CD4-positive, alpha-beta T cell (primary cell): ENCODE measurements around the gene GJD2. TPM values are rescaled to one million over a fixed set of nuclear protein-coding genes. Genes with fewer than 3 reads are reported as not detected.

Source experiments
- ATAC-seq: fragments of 200-7000 bp; cut with Tn5 transposase; one replicate; pipeline ENCODE4 v1.10.0; 2022; ENCODE audit warnings: mild to moderate bottlenecking; ENCODE audit not compliant: poor library complexity
- CTCF ChIA-PET: fragments of 350-600 bp; sonication (Branson Sonifier 250); formaldehyde crosslinking; loops from one replicate; lab custom pipeline; 2021; ENCODE audit warnings: antibody characterized with exemption, inconsistent platforms; lab: Charles Lee
- POLR2A ChIA-PET: fragments of 350-600 bp; sonication (Branson Sonifier 250); formaldehyde crosslinking; loops from one replicate; lab custom pipeline; 2021; ENCODE audit warnings: antibody characterized with exemption, inconsistent platforms; lab: Charles Lee
- DNase-seq, 14 experiments: peaks; one replicate each; pipeline ENCODE4 v3.0.0-alpha.2; 2013 to 2020; ENCODE audit warnings: mixed read lengths in 2 of 14
- H3K27ac ChIP-seq, 2 donors: one replicate each; pipeline versions ENCODE4 v1.5.1 to v1.7.0; 2013; ENCODE audit warnings: low read length in 2 of 2, low read depth in 1 of 2, mild to moderate bottlenecking in 1 of 2
- H3K27me3 ChIP-seq, 2 experiments: 1 replicate in 1 of 2; 2 replicates in 1 of 2; pipeline versions ENCODE4 v1.6.1 to v1.7.0; 2013; ENCODE audit warnings: low read length in 2 of 2, control low read depth in 1 of 2, mild to moderate bottlenecking in 1 of 2, moderate library complexity in 1 of 2; ENCODE audit not compliant: insufficient read depth in 2 of 2, control insufficient read depth in 1 of 2
- H3K36me3 ChIP-seq: one replicate; pipeline ENCODE4 v1.6.1; 2013; ENCODE audit warnings: low read length, control low read depth; ENCODE audit not compliant: insufficient read depth
- H3K4me1 ChIP-seq: one replicate; pipeline ENCODE4 v1.6.1; 2013; ENCODE audit warnings: low read length, control low read depth; ENCODE audit not compliant: insufficient read depth
- H3K4me3 ChIP-seq: one replicate; pipeline ENCODE4 v1.5.1; 2013; ENCODE audit warnings: mild to moderate bottlenecking, low read length, moderate library complexity
- H3K9me3 ChIP-seq, 2 experiments: 1 replicate in 1 of 2; 2 replicates in 1 of 2; pipeline versions ENCODE4 v1.6.1 to v1.7.0; 2013; ENCODE audit warnings: low read length in 2 of 2, mild to moderate bottlenecking in 2 of 2, control low read depth in 1 of 2, moderate library complexity in 1 of 2; ENCODE audit not compliant: control insufficient read depth in 1 of 2, insufficient read depth in 1 of 2
- H3K27ac Mint-ChIP-seq: one replicate; pipeline ENCODE4 v1.8.0; 2020; ENCODE audit warnings: mixed read lengths
- H3K27me3 Mint-ChIP-seq: one replicate; pipeline ENCODE4 v1.8.0; 2021; ENCODE audit warnings: mixed read lengths
- H3K36me3 Mint-ChIP-seq: one replicate; pipeline ENCODE4 v1.8.0; 2021; ENCODE audit warnings: low read depth, mixed read lengths
- H3K4me1 Mint-ChIP-seq: one replicate; pipeline ENCODE4 v1.8.0; 2021; ENCODE audit warnings: low read depth, mixed read lengths
- H3K4me3 Mint-ChIP-seq: one replicate; pipeline ENCODE4 v1.8.0; 2020; ENCODE audit warnings: mild to moderate bottlenecking, mixed read lengths
- H3K9me3 Mint-ChIP-seq: one replicate; pipeline ENCODE4 v1.8.0; 2020; ENCODE audit warnings: mixed read lengths
- intact Hi-C, 2 experiments: fragments of 100-400 bp; cut with DNase I in 1 of 2; cut with micrococcal nuclease in 1 of 2; formaldehyde crosslinking; loops; one replicate each; pipeline versions ENCODE4 v1.15.1 to v1.9.0; 2023 to 2025; cut with DNase I, micrococcal nuclease
- total RNA-seq, 174 experiments: library from RNA in 2 of 174; stranded (reverse) in 2 of 174; gene quantifications; one replicate each; pipeline ENCODE4 v1.2.3 and lab custom pipeline; 2021 to 2026
- TF ChIP-seq, protein P1 (sequence below): fragments of 200-600 bp; IDR thresholded peaks from one replicate; pipeline ENCODE4 v1.8.0; 2022; ENCODE audit warnings: antibody characterized with exemption, mild to moderate bottlenecking

Gene GJD2
- total RNA-seq, 2 experiments from 2014 or later, result not detected

DNA sequence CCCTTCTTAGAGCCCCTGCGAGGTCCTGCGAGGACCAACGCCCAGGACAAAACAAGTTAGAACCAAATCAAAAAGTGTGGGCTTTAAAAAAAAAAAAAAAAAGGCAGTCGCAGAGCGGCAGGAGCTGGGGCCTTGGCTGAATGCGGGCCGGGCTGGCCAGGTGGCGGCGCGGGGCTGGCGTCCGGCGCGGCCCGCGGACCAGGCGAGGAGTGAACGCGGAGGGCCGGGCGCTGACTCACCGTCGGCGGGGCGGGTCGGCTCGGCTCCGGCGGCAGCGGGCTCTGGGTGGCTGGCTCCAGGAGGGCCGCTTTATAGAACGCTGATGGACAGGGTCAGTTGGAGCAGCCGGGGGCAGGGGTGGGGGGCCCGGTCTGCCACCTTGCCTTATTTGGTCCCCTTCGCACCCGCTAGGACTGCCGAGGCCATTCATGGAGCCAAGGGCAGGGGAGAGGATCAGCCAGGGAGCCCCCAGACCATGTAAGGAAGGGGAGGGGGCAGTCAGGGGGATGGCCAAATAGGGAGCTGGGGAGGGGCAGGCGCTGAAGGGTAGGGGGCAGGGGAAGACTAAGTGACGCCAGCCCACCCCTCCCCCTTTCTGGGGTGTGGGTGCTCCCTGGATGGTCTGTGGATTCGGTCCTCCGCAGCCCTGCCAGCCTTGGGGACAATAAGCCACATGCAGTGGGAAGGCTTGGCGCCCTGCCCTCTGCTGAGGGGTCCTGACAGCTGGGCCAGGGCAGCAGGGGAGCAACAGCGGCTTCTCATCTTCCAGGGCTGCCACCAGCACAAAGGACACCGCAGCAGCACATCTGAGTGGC lies 40.7 kb upstream of the GJD2 start, which contains the start of gene ACTC1:
TSS of gene ACTC1 (minus strand) at position 283 of the 815 bp plus-strand sequence. CDS start 741 bp downstream, outside the sequence.
- no peaks in the 10 kb centered on the region for H3K36me3 ChIP-seq
- intact Hi-C loops, result no loop called here
- H3K4me3 ChIP-seq, result no peak within 1 kb of the TSS
- no peaks in the 10 kb centered on the region for H3K9me3 ChIP-seq
- no peak within 1 kb of the TSS for H3K27ac ChIP-seq
- H3K27me3 ChIP-seq, result peaks cover 36 to 39% of the 10 kb centered on the region in 2 experiments
- peaks cover 70% of the 10 kb centered on the region for H3K27me3 Mint-ChIP-seq
- ChIA-PET POLR2A (no interaction called here), CTCF (no interaction called here)
- no peak within 1 kb of the TSS for H3K4me3 Mint-ChIP-seq
- no peaks in the 10 kb centered on the region for H3K9me3 Mint-ChIP-seq
- TF ChIP-seq, protein P1, sequence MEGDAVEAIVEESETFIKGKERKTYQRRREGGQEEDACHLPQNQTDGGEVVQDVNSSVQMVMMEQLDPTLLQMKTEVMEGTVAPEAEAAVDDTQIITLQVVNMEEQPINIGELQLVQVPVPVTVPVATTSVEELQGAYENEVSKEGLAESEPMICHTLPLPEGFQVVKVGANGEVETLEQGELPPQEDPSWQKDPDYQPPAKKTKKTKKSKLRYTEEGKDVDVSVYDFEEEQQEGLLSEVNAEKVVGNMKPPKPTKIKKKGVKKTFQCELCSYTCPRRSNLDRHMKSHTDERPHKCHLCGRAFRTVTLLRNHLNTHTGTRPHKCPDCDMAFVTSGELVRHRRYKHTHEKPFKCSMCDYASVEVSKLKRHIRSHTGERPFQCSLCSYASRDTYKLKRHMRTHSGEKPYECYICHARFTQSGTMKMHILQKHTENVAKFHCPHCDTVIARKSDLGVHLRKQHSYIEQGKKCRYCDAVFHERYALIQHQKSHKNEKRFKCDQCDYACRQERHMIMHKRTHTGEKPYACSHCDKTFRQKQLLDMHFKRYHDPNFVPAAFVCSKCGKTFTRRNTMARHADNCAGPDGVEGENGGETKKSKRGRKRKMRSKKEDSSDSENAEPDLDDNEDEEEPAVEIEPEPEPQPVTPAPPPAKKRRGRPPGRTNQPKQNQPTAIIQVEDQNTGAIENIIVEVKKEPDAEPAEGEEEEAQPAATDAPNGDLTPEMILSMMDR, result no peak
- H3K4me1 ChIP-seq, result no peaks in the 10 kb centered on the region
- DNase-seq (no peak), ATAC-seq (no peak)
- H3K36me3 Mint-ChIP-seq, result no peaks in the 10 kb centered on the region
- H3K4me1 Mint-ChIP-seq, result no peaks in the 10 kb centered on the region
- no peak within 1 kb of the TSS for H3K27ac Mint-ChIP-seq

DNA sequence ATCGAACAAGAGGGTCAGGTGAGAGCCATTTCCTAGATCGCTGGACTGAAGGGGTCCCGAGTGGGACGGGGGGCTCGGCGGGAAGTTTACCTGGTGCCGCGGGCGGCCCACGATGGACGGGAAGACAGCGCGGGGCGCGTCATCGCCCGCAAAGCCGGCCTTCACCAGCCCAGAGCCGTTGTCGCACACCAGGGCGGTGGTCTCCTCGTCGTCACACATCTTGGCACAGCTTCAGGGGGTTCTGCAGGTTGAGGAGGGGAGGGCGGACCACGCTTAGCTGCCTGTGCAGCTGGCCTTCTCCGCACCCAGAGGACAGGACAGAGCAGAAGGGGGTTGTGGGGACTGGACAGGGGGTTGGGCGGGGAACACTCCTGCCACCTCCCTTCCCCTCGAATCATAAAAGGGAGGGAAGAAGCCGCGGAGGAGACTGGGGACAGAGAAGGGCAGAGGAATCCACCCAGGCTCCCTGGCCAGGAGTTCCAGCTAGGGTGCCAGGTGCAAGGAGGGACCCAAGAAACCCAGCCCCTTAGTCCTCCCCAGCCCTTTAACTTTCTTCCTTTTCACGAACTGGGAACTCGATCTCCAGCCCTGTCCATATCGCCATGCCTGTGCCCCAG lies 39.9 kb upstream of the GJD2 start:
- no peak overlapping the region for H3K27ac Mint-ChIP-seq
- Histone ChIP-seq H3K4me1 (no peaks in the 10 kb centered on the region), H3K27me3 (peaks cover 36 to 42% of the 10 kb centered on the region in 2 experiments), H3K36me3 (no peaks in the 10 kb centered on the region), H3K27ac (no peak overlapping the region), H3K4me3 (no peak overlapping the region), H3K9me3 (no peaks in the 10 kb centered on the region)
- no peak overlapping the region for H3K4me3 Mint-ChIP-seq
- H3K36me3 Mint-ChIP-seq, result no peaks in the 10 kb centered on the region
- no peaks in the 10 kb centered on the region for H3K9me3 Mint-ChIP-seq
- POLR2A ChIA-PET, result no interaction called here
- CTCF ChIA-PET, result no interaction called here
- ATAC-seq (no peak), DNase-seq (no peak)
- TF ChIP-seq, protein P1, result no peak
- H3K27me3 Mint-ChIP-seq, result peaks cover 72% of the 10 kb centered on the region
- H3K4me1 Mint-ChIP-seq, result no peaks in the 10 kb centered on the region
- intact Hi-C loops, result no loop called here

DNA sequence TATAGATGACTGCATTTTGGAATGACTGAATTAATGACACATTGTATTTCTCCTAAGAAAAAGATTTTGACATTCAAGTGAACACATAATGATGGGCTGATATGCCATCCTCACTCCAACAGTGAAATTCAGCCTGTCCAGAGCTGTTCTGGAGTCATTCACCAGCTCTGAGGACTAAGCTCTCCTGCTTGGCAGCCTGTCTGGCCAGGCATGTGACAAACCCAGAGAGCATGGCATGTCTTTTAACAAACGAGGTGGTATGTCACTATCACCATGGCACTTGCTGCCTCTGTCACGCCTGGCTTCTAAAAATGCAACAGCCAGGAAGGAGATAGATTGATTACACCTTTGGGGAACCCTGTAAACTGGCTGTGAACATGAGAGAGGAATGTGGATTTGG lies 39.1 kb upstream of the GJD2 start:
- H3K27ac Mint-ChIP-seq, result no peak overlapping the region
- H3K36me3 Mint-ChIP-seq, result no peaks in the 10 kb centered on the region

More for the DNA sequence above, 39.1 kb upstream of the GJD2 start:
- H3K27me3 ChIP-seq, result peaks cover 28 to 38% of the 10 kb centered on the region in 2 experiments
- no peak overlapping the region for H3K27ac ChIP-seq
- no peaks in the 10 kb centered on the region for H3K36me3 ChIP-seq
- H3K4me1 Mint-ChIP-seq, result no peaks in the 10 kb centered on the region
- DNase-seq, result no peak
- POLR2A ChIA-PET, result no interaction called here
- TF ChIP-seq, protein P1, result no peak
- no peak overlapping the region for H3K4me3 ChIP-seq
- no peak overlapping the region for H3K4me3 Mint-ChIP-seq
- no peaks in the 10 kb centered on the region for H3K9me3 Mint-ChIP-seq
- CTCF ChIA-PET, result no interaction called here
- no peaks in the 10 kb centered on the region for H3K9me3 ChIP-seq
- ATAC-seq, result no peak
- H3K4me1 ChIP-seq, result no peaks in the 10 kb centered on the region
- peaks cover 77% of the 10 kb centered on the region for H3K27me3 Mint-ChIP-seq
- intact Hi-C loops, result no loop called here
